Smooth muscle cell of the brain vasculature (primary cell): ENCODE measurements around the gene RBM17.
A peak's percentile ranks its signal among the peaks of the same experiment; 100 is the strongest.
"Not testable (repeated sequence)": the region's sequence is repeated elsewhere in the genome, so short reads cannot be mapped to it uniquely, and the experiment has no call there.

Experiments
- DNase-seq: peaks from one replicate; pipeline ENCODE4 v3.0.0-alpha.2; 2012; ENCODE audit warnings: low read depth, low spot score

The RBM17 gene

GRCh38 chr10:6079044-6079443, 9.8 kb upstream of the RBM17 start:
- DNase-seq: no peak

GRCh38 chr10:6080417-6080973, 8.3 kb upstream of the RBM17 start:
- DNase-seq: no peak

DNA sequence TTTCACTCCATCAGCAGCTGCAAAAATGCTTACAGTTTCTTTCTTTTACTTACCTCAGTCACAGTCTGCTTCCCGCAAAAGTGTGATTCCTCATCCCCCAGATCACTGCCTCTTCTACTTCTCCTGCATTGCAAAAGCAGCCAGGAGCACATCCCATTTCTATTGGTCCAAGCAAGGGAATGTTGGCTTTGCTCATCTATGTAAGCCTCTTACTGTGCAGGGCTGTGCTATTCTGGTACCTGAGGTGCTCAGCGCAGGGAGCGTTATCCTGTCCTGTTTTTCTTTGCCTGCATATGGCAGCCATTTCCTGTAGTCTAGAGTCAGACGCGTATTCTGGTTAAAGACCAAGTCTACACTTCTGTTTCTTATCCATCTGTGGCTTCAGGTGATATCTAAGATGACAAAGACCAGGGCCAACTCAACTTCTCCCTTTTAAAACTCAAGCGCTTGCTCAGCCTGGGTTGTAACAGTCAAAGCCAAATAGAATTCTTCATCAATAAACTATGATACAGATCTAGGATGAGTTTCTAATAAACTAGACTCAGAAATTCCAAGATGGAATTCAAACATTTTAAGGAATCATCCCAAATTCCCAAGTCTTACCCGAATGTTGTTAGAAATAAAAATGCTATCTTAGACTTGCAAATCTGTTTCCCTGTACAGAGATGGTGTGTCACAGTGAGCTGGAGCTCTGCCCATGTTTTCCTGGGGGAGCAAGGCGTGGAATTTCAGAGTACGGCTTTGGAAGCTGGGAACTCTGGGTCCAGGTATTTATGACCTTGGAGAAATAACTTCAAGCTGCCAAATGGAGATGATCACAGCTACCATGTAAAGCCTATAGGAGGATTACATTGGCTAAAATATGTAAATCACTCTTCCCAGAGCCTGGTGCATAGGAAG, 6.1 kb upstream of the RBM17 start:
- no peak for DNase-seq

DNA sequence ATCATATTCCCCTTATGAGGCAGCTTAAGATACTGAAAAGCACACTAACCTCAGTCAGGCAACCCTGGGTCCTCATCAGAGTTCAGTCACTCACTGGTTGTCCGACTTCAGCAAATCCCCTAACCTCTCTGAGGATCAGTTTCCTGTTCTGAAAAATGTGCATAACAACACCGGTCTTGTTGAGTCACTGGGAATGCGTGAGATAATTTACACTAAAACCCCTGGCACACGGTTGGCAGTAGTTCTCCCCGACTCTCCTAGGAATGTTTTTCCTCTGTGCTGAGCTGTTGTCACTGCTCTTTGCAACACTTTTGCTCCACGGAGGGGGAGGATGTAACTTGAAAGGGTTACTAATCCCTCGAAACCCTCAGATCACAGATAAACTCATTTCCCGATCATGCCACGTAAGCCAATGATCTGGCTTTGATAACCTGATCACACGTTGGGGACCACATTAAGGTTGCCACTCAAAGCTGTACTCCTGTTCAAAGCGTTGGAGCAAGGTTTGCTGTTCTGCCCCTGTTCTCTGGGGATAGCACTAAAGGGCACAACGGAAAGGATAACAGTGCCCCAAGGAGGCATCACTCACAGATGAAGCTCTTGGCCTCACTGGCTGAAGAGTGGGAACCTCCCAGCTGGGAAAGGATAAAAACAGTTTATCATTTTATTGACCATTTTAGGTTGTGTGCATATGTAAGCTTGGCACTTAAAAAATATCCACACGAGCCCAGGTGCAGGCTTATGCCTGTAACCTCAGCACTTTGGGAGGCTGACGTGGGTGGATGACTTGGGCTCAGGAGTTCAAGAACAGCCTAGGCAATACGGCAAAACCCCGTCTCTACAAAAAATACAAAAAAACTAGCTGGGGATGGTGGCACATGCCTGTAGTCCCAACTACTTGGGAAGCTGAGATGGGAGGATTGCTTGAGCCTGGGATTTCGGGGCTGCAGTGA, 5.0 kb upstream of the RBM17 start:
- no peak for DNase-seq

GRCh38 chr10:6086375-6087233, 2.2 kb upstream of the RBM17 start:
- DNase-seq: peak; percentile 69

DNA sequence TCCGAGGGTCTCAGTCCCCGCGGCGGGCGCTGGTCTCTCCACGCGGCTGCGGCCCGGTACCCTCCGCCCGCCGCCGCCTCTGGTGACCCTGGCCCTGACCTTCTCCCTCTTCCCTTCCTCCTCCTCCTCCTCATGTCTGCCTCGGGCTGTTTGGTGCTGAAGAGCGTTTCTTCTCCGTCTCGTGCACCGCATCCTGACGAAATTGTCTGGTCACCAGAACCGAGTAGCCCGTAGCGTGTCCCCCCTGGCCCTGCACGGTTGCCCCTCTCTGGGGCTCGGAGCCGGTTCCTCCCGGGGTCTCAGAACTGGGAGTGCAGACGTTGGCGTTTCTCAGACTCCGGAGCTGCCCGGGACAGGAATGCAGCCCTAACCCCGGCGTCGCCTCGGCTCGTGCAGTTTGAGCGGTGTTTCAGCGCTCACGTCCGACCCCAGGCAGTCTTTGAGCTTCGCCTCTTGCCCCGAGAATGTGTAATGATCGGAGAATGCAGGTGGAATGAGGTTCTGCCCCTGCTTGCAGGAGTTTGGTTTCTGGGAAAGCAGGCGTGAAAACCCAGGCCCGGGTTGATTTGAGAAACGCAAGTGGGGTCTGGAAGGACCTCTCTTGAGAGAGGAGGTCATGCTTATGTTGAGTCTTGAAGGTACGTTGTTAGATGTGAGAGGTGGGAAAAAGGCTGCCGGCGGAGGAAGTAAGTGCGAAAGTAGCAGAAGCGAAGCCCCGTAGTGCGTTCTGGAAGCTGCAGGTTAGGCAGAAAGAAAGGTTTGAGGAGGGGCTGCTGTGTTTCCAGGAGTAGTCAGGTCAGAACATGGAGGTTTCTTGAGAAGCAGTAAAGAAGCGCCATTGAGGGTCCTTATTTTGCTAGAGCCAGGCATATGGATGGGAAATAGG, 743 bp downstream of the RBM17 start:
- no peak for DNase-seq

DNA sequence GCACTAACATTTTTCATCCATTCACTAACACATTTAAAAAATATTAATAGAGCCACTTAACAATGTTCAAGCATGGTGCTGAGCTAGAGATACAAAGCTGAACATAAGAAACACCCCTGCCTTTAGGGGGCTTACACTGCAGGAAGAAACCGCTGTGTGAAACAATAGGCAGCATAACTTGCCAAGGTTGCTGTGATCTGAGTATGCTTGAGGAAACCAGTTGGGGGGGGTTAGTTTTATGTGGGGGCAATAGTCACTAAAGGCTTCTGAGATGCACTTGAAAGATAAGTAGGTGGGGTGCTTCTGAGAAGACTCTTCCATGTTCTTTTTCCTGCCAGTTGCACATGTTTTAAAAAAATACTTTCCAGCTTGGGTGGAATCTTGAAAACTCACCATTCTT, 2.8 kb downstream of the RBM17 start:
- no peak for DNase-seq

DNA sequence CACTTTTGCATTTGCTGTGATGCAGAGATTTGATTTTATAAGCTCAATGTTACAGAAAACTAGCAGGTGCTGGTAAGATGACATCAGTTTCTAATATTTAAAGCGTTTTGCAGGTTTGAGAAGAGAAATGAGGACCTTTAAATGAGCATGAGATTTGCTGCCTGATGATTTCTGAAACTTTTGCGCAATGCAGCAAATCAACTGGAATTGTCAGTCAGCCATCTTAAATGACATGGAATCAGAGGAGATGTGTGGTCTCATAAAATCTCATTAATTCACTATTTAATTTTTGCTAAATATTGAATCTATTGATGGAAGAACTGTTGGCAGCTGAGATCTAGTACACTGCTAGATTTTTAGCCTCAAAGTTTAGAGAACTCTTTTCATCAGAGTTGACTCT, 3.9 kb downstream of the RBM17 start:
- no peak for DNase-seq

DNA sequence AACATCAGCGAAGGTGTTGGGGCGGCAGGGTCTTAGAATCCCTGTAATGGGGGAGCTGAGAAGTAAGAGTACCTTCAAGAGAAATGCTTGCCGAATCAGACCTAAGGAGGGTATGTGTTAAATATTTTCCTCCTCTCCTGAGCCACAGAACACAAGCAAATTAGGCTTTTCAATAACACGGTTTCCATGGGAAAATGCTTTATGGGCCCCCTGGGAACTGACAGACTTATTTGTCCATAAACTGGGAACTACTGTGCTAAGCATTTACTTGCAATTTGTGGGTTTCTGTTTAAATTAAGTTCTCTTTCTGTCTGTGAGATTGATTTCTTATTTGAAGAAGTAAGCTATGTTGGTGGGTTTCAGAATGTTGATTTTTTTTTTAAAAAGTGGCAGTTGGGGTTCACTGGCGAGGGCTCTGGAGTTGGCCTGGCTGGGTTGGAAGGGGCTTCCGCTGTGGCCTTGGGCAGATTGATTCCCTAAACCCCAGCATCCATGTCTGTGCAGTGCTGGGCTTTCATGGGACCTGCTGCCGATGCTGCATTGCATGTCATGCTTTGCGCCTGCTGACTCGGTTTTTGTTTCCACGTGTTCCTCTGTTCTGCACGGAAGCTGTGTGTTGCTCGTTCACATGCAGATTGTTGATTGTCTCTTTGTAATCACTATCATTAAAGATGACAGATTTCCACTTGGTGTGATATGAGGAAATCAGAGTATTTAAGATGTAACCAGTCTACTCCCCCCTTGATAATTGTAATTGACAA, 7.2 kb downstream of the RBM17 start:
- no peak for DNase-seq

- DNase-seq: no peak
Measured at GRCh38 chr10:6097063-6097462, 8.2 kb downstream of the RBM17 start.

DNA sequence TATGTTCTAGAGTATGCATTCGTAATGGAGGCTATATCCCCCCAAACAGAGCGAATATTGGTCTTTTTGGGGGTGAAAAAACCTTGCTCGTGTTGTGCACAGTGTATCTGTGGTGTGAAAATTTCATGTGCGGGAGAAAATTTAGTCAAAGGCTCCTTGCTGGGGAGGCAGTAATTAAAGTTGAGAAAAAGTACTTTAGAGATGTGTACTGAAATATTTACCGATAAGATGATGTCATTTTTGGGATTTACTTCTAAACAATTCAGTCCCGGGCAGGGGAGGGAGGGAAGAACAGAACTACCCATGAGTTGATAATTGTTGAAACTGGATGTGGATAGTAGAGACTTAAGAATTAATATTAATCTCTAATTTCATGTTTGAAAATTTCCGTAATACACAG, 9.3 kb downstream of the RBM17 start:
- no peak for DNase-seq

- no peak for DNase-seq
Measured at GRCh38 chr10:6100370-6100769, 11.5 kb downstream of the RBM17 start.

DNA sequence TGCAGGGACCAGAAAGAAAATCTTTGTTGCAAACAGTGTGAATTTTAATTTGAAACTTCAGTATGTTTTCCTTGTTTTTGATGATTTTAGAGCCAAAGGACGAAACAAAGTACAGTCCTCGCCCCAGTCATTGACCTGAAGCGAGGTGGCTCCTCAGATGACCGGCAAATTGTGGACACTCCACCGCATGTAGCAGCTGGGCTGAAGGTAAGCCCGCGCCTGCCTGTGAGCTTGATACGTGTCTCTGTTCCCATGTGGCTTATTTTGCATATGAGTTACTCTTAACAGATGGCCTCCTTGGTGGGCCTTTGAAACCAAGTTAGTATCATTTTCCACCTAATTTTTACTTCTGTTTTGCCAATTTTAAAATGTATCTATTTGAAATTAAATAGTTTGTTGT, 12.3 kb downstream of the RBM17 start:
- no peak for DNase-seq

DNA sequence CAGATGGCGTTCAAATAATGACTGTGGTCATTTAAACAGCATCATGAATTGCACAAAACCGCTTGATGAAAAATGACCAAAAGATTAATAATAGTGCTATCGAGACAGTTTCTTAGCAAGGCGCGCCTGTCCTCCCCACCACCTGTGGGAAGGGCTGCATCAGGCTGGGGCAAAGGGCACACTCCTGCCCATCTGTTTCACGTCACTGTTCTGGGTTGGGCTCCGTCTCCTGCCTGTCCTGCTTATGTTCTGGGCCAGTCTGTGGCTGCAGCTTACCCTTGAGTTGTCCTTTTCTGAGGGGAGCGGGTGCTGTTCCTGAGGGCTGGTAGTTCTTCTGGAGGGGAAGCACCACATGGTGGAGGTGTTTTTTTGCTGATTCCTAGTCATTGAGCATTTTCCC, 13.3 kb downstream of the RBM17 start:
- no peak for DNase-seq

- DNase-seq: no peak
Measured at GRCh38 chr10:6103591-6103990, 14.8 kb downstream of the RBM17 start.

GRCh38 chr10:6107616-6108015, 18.8 kb downstream of the RBM17 start:
- not testable (repeated sequence) for DNase-seq

GRCh38 chr10:6108072-6108471, 19.2 kb downstream of the RBM17 start:
- no peak for DNase-seq

- DNase-seq: no peak
Measured at GRCh38 chr10:6108631-6109443, 20.0 kb downstream of the RBM17 start.

DNA sequence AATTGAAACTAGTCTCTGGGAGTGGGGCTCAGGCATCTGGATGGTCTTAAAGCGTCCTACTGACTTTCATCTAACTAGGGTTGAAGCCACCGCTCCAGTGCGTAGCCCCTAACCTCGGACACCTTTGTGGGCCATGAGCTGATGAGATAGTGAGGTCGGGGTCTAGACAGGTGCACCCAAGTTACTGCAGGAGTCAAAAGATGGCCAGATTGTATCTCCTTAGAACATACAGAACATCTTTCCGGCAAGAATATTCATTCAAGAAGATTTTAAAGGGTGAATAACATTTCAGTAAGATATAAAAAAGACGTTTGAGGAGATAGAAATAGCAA, 20.6 kb downstream of the RBM17 start:
- no peak for DNase-seq
